Ishikawa (cell line): ENCODE measurements around the gene CABP7.

Experiments used
- EGR1 ChIP-seq: IDR thresholded peaks from 2 replicates; pipeline ENCODE4 v1.6.1; 2012
- EP300 ChIP-seq: IDR thresholded peaks from 2 replicates; pipeline ENCODE4 v1.6.1; 2012; ENCODE audit warnings: borderline replicate concordance
- RAD21 ChIP-seq: IDR thresholded peaks from 2 replicates; pipeline ENCODE4 v1.6.1; 2012; ENCODE audit warnings: low read depth
- TAF1 ChIP-seq: IDR thresholded peaks from 2 replicates; pipeline ENCODE4 v1.6.1; 2012; ENCODE audit warnings: low read depth, mild to moderate bottlenecking
- TEAD4 ChIP-seq: IDR thresholded peaks from 2 replicates; pipeline ENCODE4 v1.6.1; 2012
- YY1 ChIP-seq: IDR thresholded peaks from 2 replicates; pipeline ENCODE4 v1.6.1; 2012; ENCODE audit warnings: low read depth
- TF ChIP-seq, protein P1 (sequence below): IDR thresholded peaks from 2 replicates; pipeline ENCODE4 v1.6.1; 2012
- TF ChIP-seq, protein P2 (sequence below): IDR thresholded peaks from 2 replicates; pipeline ENCODE4 v1.6.1; 2012

DNA sequence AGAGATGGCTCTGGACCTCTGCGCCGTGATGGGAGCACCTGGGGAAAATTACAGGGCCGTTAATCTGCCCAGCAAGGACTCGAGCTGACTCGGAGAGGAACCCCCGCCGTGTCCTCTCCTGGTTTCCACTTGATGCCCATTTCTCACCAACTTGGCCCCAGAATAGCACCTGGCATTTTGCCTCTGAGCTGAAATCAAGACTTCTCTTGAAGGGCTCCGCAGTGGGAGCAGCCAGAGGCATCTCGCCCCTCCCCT lies 19.0 kb upstream of the CABP7 start:
- TF ChIP-seq TAF1 (no peak), EP300 (no peak), TEAD4 (no peak), RAD21 (no peak), EGR1 (no peak), YY1 (no peak)
- TF ChIP-seq, protein P1, sequence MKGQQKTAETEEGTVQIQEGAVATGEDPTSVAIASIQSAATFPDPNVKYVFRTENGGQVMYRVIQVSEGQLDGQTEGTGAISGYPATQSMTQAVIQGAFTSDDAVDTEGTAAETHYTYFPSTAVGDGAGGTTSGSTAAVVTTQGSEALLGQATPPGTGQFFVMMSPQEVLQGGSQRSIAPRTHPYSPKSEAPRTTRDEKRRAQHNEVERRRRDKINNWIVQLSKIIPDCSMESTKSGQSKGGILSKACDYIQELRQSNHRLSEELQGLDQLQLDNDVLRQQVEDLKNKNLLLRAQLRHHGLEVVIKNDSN: no peak
- TF ChIP-seq, protein P2, sequence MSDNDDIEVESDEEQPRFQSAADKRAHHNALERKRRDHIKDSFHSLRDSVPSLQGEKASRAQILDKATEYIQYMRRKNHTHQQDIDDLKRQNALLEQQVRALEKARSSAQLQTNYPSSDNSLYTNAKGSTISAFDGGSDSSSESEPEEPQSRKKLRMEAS: no peak
